ENCODE measurements around the gene SERTAD4.

DNA sequence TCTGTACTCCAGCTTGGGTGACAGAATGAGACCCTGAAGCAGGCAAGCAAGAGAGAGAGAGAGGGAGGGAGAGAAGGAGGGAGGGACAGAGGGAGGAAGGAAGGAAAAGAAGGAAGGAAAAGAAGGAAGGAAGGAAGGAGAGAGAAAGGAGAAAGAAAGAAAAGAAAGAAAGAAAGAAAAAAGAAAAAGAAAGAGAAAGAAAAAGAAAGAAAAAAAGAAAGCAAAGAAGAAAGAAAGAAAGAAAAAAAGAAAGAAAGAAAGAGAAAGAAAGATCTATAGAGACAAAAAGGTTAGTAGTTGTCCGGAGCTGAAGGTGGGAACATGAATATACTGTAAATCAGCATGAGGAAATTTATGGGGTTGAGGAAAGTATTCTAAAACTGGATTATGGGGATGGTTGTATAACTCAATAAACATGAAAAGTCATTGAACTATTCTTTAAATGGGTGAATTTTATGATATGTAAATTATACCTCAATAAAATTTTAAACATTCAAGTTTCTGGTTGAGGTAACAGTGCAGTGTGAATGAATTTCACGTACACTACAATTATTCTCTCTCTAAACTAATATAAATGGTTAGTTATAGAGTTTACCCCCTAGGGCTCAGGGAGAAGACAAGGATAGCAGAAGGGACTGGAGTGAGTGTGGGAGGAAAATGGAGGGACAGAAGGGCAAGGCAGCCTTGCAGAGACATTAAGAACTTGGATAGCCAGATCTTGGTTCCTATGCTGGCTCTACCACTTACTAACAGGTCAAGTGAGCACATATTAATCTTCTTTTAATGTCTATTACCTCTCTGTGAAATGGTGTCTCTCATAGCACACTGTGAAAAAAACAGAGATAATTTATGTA is 24.8 kb upstream of the SERTAD4 start:
- TF ChIP-seq GABPA (IDR thresholded peaks at IDR 0.05; ENCODE audit: borderline replicate concordance, insufficient read depth, low read length): no peak
- TF ChIP-seq EGR1 (IDR thresholded peaks at IDR 0.05; ENCODE audit: borderline replicate concordance, low read depth, low read length): no peak
- TF ChIP-seq SRF (IDR thresholded peaks at IDR 0.05; ENCODE audit: low read depth, low read length): no peak
- no peak for TF ChIP-seq CTCF (IDR thresholded peaks at IDR 0.05; ENCODE audit: control extremely low read depth in 1 of 3, insufficient read depth in 1 of 3, low read depth in 1 of 3, low read length in 3 of 3)
- TF ChIP-seq POLR2A (IDR thresholded peaks at IDR 0.05; ENCODE audit: control extremely low read depth in 1 of 2, low read depth in 2 of 2, low read length in 2 of 2): no peak
- TF ChIP-seq RAD21 (IDR thresholded peaks at IDR 0.05 in 1 of 2, conservative IDR thresholded peaks at IDR 0.05 in 1 of 2; ENCODE audit: low read depth in 2 of 2, low read length in 2 of 2): no peak
- TF ChIP-seq CEBPB (IDR thresholded peaks at IDR 0.05; ENCODE audit: low read depth, low read length): no peak
- no peak for TF ChIP-seq POLR2AphosphoS5 (IDR thresholded peaks at IDR 0.05; ENCODE audit: low read depth, low read length)
- no peak for TF ChIP-seq YY1 (IDR thresholded peaks at IDR 0.05; ENCODE audit: low read depth, low read length)
- no peak for TF ChIP-seq CHD2 (IDR thresholded peaks at IDR 0.05; ENCODE audit: low read length)
- TF ChIP-seq PHF8 (conservative IDR thresholded peaks at IDR 0.05; ENCODE audit: low read depth, low read length): no peak
- TF ChIP-seq JUND (IDR thresholded peaks at IDR 0.05; ENCODE audit: low read length): no peak
- TF ChIP-seq SP4 (IDR thresholded peaks at IDR 0.05; ENCODE audit: low read length): no peak
- no peak for TF ChIP-seq CBX5 (IDR thresholded peaks at IDR 0.05; ENCODE audit: low read depth, low read length)

All from H1 (cell line).